Measurements from ENCODE around the gene TMEM170B. TPM values are rescaled to one million over a fixed set of nuclear protein-coding genes. Genes with fewer than 3 reads are reported as not detected.

TMEM170B gene
- total RNA-seq, 4 donors from 2014 or later: 2.0 to 15.3 (median 10.8) TPM

DNA sequence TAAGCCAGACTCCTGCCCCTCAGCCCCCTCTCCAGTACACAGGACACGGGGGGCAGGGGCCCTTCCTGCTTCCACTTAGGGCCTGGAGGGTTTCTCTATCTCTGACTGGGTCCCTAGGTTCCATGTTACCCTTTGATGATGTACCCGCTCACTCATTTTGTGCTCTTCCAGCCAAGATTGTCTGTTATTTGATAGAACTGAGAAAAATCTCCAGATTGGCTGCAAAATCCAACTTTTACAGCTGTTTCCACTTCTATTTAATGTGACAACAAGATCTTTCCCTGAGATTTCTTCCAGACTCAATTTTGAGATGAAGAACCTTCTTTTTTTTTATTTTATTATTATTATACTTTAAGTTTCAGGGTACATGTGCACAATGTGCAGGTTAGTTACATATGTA is 85.7 kb downstream of the TMEM170B start:
- no peak overlapping the region for H3K4me3 ChIP-seq
- intact Hi-C loops (cut with DNase I; ENCODE audit: low total_unique reads): no loop called here
- H3K9me3 ChIP-seq: no peaks in the 10 kb centered on the region
- no peaks in the 10 kb centered on the region for H3K4me1 ChIP-seq
- DNase-seq: no peak
- H3K27me3 ChIP-seq: no peaks in the 10 kb centered on the region
- no peak overlapping the region for H3K27ac ChIP-seq
- TF ChIP-seq, protein P1, sequence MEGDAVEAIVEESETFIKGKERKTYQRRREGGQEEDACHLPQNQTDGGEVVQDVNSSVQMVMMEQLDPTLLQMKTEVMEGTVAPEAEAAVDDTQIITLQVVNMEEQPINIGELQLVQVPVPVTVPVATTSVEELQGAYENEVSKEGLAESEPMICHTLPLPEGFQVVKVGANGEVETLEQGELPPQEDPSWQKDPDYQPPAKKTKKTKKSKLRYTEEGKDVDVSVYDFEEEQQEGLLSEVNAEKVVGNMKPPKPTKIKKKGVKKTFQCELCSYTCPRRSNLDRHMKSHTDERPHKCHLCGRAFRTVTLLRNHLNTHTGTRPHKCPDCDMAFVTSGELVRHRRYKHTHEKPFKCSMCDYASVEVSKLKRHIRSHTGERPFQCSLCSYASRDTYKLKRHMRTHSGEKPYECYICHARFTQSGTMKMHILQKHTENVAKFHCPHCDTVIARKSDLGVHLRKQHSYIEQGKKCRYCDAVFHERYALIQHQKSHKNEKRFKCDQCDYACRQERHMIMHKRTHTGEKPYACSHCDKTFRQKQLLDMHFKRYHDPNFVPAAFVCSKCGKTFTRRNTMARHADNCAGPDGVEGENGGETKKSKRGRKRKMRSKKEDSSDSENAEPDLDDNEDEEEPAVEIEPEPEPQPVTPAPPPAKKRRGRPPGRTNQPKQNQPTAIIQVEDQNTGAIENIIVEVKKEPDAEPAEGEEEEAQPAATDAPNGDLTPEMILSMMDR (IDR thresholded peaks at IDR 0.05): no peak
- TF ChIP-seq POLR2A (IDR thresholded peaks at IDR 0.05): no peak
- H3K36me3 ChIP-seq: no peaks in the 10 kb centered on the region

DNA sequence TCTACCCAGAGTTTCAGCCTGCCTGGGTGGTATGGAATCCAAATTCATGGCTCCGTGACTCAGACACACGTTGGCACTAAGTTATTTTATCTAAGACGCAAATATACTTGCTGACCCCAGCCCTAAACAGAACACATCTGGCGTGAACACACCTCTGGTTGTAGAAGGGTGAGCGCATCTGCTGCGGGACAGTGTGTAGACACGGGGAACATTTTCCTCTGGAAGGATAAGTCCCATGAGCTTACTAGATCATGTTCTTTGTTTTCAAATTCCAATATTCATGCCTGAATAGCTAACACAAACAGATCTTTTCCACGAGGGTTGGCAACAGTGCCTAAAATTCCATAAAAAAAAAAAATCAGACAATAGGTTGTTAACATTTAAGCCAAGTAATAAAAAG is 87.8 kb downstream of the TMEM170B start:
- no peak overlapping the region for H3K27ac ChIP-seq
- no peaks in the 10 kb centered on the region for H3K27me3 ChIP-seq
- no peaks in the 10 kb centered on the region for H3K36me3 ChIP-seq
- no peaks in the 10 kb centered on the region for H3K9me3 ChIP-seq
- DNase-seq: no peak
- intact Hi-C loops (cut with DNase I; ENCODE audit: low total_unique reads): no loop called here
- H3K4me3 ChIP-seq: no peak overlapping the region
- no peak for TF ChIP-seq POLR2A (IDR thresholded peaks at IDR 0.05)
- TF ChIP-seq, protein P1 (IDR thresholded peaks at IDR 0.05): no peak
- no peaks in the 10 kb centered on the region for H3K4me1 ChIP-seq

DNA sequence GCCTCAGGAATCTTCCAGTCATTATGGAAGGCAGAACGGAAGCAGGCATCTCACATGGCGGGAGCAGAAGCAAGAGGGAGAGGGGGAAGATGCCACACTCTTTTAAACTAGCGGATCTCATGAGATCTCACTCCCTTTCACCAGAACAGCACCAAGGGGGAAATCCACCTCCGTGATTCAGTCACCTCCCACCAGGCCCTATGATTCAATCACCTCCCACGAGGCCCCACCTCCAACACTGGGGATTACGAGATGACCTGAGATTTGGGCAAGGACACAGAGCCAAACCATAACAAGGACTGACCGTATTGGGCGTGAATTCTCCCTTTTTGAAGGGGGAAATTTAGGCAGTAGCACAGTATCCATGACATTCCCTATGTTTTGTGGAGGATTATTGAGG is 88.8 kb downstream of the TMEM170B start:
- Histone ChIP-seq H3K4me3 (no peak overlapping the region), H3K27ac (no peak overlapping the region), H3K27me3 (no peaks in the 10 kb centered on the region), H3K9me3 (no peaks in the 10 kb centered on the region), H3K36me3 (no peaks in the 10 kb centered on the region), H3K4me1 (no peaks in the 10 kb centered on the region)
- intact Hi-C loops (cut with DNase I; ENCODE audit: low total_unique reads): no loop called here
- TF ChIP-seq, protein P1 (IDR thresholded peaks at IDR 0.05): no peak
- TF ChIP-seq POLR2A (IDR thresholded peaks at IDR 0.05): no peak
- no peak for DNase-seq

DNA sequence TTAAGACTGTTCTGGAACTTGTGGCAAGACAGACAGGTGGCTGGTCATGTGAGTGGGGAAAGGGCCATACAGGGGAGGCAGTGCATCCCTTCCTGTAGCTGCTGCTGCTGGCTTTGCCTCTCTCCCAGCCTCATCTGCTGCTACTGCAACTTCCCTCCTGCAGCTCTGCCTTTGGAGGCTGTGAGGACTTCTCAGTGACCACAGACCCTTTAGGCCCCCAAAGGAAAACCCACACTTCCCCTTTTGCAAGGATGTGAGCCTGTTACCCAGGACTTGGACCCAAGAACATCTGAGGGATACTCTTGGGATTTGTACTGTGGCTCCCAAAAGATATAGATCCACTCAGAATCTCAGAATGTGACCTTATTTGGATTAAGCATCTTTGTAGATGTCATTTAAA is 91.0 kb downstream of the TMEM170B start:
- intact Hi-C loops (cut with DNase I; ENCODE audit: low total_unique reads): no loop called here
- H3K27me3 ChIP-seq: no peaks in the 10 kb centered on the region
- H3K9me3 ChIP-seq: no peaks in the 10 kb centered on the region
- TF ChIP-seq, protein P1 (IDR thresholded peaks at IDR 0.05): no peak
- TF ChIP-seq POLR2A (IDR thresholded peaks at IDR 0.05): no peak
- H3K4me3 ChIP-seq: no peak overlapping the region
- H3K36me3 ChIP-seq: no peaks in the 10 kb centered on the region
- no peaks in the 10 kb centered on the region for H3K4me1 ChIP-seq
- no peak for DNase-seq
- no peak overlapping the region for H3K27ac ChIP-seq

DNA sequence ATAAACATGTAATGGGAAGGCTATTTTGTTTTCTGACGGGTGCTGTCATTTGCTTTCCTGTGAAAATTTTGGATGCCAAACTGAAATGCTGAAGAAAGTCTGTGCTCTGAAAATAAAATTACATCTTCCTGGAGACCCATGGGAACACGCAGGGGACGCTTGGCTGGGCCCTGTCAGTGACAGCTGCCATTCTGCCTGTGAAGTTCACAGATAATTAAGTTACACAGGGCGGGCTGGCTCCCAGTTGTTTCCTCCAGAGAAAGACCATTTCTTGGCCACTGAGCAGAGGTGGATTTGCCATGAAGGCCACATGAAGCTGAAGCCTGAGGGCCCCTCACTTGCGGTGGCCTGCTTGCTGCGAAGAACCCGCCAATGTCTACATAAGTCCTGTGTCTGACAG is 93.5 kb downstream of the TMEM170B start:
- H3K36me3 ChIP-seq: no peaks in the 10 kb centered on the region
- no peaks in the 10 kb centered on the region for H3K9me3 ChIP-seq
- intact Hi-C loops (cut with DNase I; ENCODE audit: low total_unique reads): no loop called here
- no peak overlapping the region for H3K27ac ChIP-seq
- no peaks in the 10 kb centered on the region for H3K27me3 ChIP-seq
- no peak for DNase-seq
- H3K4me3 ChIP-seq: no peak overlapping the region
- no peak for TF ChIP-seq POLR2A (IDR thresholded peaks at IDR 0.05)
- TF ChIP-seq, protein P1 (IDR thresholded peaks at IDR 0.05): no peak
- H3K4me1 ChIP-seq: no peaks in the 10 kb centered on the region

Data from uterus (tissue), 4 donors.